Thyroid gland (tissue), 4 donors: Measurements from ENCODE around the gene CACNA2D3.

Experiments used
- CTCF ChIP-seq, 6 experiments: fragments of 200-600 bp in 3 of 6; fragments of 450-650 bp in 3 of 6; sonication (generic) in 3 of 6; IDR thresholded peaks; one replicate each; pipeline ENCODE4 v1.5.1; 2016 to 2019; ENCODE audit warnings: antibody characterized with exemption in 6 of 6, mild to moderate bottlenecking in 2 of 6, inconsistent platforms in 1 of 6, moderate library complexity in 1 of 6
- POLR2A ChIP-seq, 2 donors: fragments of 450-650 bp; IDR thresholded peaks; one replicate each; pipeline ENCODE4 v1.6.1; 2017; ENCODE audit warnings: antibody characterized with exemption in 2 of 2, mild to moderate bottlenecking in 2 of 2, moderate library complexity in 1 of 2

GRCh38 chr3:54171509-54171908 lies 49.2 kb downstream of the CACNA2D3 start:
- no peak for TF ChIP-seq CTCF (IDR thresholded peaks at IDR 0.05)
- TF ChIP-seq POLR2A (IDR thresholded peaks at IDR 0.05) = no peak
